DMS114 treated with DMSO at 0.1 percent for 48 hours (cell line): ENCODE data around the gene ARL5B.
"Not testable (repeated sequence)": the region's sequence is repeated elsewhere in the genome, so short reads cannot be mapped to it uniquely, and the experiment has no call there.

Experiments used
- DNase-seq: peaks from one replicate; lab custom pipeline; 2025; ENCODE audit not compliant: unreplicated experiment; lab: John Stamatoyannopoulos, UW

Gene ARL5B, protein sequence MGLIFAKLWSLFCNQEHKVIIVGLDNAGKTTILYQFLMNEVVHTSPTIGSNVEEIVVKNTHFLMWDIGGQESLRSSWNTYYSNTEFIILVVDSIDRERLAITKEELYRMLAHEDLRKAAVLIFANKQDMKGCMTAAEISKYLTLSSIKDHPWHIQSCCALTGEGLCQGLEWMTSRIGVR

DNA sequence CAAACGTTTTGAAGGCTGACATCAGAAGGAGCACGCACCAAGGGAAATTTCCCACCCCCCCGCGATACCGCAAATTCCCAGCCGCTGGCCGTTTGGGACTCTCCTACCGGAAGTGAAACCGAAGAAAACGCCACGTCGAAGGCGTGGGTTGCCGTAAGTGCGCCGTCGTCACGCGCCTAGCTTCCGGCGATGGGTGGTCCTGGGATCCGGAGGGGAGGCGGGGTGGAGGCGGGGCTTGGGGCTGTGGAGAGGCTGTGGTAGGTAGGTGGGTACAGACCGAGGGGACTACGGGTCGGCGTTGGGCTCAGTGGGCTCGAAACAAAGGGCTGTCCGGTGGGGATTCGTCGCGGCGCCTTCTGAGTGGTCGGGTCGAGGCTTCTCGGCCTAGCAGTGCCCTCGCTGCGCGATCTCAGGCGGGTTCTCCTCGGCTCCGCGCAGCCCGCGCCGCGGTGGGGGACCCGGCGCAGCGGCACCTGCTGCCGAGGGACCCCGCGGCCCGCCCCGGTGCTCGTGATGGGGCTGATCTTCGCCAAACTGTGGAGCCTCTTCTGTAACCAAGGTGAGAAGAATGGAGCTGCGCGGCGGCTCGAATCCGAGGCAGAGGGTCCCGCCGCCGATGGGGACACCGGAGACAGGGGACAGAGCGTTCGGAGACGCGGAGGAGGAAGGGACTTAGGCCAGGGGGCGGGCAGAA, at the start of gene ARL5B:
TSS of gene ARL5B (plus strand) at position 307 of the 694 bp plus-strand sequence. CDS start at position 514, 207 bp downstream.
- DNase-seq, result peak; percentile 91

DNA sequence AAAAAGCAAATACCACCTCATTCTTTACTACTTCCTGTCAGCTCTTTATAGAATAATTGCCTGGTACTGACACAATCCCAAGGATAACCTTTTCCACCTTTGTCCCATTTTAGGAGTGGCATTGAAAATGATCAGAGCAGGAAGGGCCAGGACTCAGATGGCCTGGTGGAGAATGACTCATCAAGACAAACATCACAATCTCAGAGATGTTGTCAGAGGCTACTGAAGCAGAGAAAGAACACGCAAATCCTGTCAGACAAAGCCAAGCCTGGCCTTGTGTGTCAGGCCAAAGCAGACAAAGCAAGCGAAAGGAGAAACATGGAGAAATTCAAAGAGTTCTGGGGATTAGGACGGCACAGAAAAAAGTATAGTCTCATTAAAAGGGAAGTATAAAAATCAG, 48.7 kb upstream of the ARL5B start:
- DNase-seq, result no peak

DNA sequence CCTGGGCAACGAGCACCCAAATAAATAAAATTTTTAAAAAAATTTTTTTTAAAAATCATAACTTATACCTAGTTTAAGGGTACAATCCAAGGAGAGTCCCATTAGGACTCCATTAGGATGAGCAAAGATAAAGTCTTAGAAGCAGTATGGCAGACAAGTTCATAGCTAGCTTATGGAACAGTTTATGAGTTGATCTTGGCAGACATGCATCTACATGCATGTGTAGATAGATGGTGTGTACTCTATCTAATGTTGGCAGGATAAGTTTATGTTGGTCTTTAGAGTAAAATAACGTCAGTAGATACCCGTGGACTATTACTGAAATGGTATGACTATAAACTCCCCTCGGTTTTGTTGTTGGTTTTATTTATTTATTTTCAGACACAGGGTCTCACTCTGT, 48.1 kb upstream of the ARL5B start:
- no peak for DNase-seq

DNA sequence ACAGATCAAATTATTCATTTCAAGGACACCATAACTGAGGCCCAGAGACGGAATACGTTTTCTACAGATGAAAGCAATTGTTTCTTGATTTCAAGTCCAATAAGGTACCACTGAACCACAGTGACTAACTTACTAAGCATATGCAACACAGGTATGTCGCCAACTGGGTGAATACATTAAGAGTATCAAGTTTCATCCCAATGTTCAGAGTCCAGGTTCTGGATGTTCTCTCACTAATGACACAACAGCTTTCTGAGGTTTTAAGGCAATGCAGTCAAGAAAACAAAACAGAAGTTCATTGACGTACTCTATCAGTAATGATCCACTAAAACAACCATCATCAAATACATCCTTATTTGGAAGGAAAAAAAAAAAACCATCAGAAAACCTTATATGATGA, 43.6 kb upstream of the ARL5B start:
- DNase-seq, result no peak

DNA sequence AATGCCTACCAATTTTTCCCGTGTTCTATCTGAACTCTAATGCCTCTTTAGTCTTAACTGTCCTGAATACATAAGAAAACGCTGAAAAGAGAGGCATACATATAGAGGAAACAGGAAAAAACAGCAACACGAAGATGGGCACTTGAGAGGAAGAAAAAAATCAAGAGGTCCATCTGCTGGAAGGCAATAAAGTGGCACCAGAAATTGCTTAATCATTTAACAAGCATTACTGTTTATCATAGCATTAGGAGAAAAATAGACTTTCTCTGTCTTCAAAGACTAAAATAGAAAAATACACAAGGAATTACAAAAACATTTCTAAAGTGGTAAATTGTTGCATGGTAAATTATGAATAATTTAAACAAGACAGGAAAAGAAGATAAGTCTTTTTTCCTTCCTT, 42.9 kb upstream of the ARL5B start:
- no peak for DNase-seq

DNA sequence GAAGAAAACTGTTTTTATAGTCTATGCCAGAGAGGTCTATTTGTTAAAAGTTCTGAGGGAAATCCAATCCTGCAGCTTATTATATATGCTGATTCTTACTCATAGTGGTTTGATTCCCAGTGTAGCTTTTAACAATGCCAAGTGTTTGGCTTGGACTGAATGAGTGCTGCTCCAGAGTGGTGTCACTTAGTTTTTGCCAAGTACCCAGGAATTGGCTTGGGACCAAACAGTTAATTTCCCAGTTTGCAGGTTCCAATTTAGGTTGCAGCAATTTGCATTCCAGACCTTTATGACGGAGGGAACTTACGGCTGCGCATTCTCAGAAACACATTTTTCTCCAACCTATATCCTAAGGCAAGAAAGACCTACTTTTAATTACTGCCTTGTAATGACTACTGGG, 40.2 kb upstream of the ARL5B start:
- no peak for DNase-seq

DNA sequence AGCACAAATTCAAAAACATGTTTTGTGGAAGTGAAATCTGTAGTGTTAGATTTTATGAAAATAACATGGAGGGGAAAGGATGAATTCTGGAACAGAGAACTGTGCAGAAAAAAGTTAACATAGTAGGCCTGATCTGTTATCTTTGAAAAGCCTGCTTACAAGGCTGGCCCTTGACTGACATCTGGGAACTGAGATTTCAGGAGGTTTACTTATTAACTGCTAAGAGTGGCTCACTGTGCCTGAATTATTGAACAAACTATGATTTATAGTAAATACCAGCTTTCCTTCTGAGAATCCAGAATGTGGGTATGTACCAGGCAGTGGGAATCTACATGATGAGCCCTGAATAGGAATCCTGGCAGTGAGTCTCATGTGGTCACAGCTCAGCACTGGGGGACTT, 38.4 kb upstream of the ARL5B start:
- DNase-seq, result no peak

DNA sequence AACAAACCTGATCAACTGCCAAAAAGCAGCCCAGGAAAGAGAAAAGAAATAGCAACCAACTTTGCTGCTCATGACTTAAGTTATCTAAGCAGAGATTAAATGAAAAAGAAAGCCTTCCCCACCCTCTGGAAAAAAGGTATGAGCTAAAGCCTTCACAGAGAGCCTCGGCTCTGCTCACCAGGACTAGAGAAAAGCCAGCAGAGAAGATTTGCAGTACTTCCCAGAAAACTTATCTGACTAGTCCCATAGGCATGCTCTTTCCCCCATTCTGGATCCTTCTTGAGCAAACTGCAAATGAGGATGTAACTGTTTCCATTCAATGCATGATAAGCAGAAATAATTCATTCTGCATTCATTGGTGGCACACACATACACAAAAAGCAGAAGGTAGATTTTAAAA, 35.6 kb upstream of the ARL5B start:
- not testable (repeated sequence) for DNase-seq

DNA sequence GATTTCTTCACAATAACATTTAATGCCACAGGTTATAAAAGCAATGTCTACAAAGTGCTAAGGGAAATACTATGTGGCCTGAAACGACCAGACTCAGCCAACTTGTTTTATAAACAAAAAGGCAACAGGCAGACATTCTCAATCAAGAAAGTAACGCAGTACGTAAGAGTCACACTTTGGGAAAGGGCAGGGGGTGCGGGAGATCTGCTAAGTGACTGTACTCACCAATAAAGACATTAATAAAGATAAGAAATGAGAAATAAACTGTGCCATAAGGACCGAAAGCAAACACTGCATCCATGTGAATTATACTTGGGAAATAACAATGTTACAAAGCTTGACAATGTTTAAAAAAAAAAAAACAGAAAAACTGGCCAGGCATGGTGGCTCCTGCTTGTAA, 33.3 kb upstream of the ARL5B start:
- no peak for DNase-seq

DNA sequence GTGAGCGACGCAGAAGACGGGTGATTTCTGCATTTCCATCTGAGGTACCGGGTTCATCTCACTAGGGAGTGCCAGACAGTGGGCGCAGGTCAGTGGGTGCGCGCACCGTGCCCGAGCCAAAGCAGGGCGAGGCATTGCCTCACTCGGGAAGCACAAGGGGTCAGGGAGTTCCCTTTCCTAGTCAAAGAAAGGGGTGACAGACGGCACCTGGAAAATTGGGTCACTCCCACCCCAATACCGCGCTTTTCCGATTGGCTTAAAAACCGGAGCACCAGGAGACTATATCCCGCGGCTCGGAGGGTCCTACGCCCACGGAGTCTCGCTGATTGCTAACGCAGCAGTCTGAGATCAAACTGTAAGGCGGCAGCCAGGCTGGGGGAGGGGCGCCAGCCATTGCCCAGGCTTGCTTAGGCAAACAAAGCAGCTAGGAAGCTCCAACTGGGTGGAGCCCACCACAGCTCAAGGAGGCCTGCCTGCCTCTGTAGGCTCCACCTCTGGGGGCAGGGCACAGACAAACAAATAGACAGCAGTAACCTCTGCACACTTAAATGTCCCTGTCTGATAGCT, 31.7 kb upstream of the ARL5B start:
- not testable (repeated sequence) for DNase-seq

DNA sequence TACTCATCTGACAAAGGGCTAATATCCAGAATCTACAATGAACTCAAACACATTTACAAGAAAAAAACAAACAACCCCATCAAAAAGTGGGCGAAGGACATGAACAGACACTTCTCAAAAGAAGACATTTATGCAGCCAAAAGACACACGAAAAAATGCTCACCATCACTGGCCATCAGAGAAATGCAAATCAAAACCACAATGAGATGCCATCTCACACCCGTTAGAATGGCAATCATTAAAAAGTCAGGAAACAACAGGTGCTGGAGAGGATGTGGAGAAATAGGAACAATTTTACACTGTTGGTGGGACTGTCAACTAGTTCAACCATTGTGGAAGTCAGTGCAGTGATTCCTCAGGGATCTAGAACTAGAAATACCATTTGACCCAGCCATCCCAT, 26.7 kb upstream of the ARL5B start:
- DNase-seq, result not testable (repeated sequence)

DNA sequence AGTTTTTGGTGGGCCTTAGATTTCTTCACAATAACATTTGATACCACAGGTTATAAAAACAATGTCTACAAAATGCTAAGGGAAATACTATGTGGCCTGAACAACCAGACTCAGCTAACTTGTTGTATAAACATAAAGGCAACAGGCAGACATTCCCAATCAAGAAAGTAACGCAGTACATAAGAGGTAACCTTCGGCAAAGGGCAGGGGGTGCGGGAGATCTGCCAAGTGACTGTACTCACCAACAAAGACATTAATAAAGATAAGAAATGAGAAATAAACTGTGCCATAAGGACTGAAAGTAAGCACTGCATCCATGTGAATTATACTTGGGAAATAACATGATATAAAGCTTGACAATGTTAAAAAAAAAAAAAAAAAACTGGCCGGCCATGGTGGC, 23.2 kb upstream of the ARL5B start:
- DNase-seq, result no peak

DNA sequence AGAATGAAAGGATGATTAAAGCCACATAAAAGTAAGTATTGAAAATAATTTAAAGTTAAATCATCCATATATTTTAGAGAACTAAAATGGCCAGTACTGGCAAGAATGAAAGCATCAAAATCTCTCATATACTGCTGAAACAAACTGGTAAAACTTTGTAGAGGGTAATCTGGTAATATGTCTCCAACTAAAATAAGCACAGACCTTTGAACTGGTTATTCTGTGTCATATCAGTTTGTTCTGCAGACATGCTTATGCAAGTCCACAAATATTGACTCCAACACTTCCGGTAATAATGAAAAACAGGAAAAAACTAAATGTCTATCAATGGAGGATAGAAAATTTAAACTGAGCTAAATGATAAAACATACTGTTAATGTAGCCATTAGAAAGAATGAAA, 21.8 kb upstream of the ARL5B start:
- DNase-seq, result not testable (repeated sequence)

DNA sequence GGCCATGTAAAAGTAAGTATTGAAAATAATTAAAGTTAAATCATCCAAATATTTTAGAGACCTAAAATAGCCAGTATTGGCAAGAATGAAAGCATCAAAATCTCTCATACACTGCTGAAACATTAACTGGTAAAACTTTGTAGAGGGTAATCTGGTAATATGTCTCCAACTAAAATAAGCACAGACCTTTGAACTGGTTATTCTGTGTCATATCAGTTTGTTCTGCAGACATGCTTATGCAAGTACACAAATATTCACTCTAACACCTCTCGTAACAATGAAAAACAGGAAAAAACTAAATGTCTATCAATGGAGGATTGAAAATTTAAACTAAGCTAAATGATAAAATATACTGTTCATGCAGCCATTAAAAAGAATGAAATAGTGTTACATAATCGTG, 19.5 kb upstream of the ARL5B start:
- not testable (repeated sequence) for DNase-seq

DNA sequence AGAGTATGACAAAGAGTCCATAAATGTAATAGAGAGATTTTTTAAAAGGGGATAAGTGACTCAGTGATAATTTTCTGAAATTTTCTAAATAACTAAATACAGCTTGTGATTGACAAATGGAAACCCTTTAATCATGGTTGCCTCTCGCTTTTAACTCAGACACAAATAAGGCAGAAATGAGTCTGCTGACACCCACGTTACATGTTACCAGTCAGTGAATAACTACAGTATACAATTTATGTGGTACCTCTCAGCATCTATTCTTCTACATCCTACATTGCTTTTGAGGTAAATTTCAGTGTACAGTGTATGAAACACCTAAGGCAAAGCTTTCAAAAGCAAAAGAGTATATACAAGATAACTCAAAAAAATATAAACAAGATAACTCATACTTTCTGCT, 12.1 kb upstream of the ARL5B start:
- DNase-seq, result no peak

DNA sequence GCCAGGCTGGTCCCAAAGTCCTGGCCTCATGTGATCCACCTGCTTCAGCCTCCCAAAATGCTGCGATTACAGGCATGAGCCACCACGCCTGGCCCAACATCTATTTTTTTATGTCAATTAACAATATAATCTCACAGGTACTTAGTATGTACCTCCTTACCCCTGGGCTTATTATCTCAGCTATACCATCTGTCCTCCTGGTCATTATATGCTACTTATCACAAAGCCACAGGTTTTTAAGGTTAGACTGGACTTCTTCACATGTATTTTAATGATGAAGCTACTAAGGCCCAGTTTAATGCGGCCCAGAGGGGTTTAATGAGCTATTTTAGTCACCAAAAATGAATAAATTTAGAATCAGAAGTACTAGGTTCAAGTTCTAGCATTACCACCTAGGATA, 11.3 kb upstream of the ARL5B start:
- no peak for DNase-seq

DNA sequence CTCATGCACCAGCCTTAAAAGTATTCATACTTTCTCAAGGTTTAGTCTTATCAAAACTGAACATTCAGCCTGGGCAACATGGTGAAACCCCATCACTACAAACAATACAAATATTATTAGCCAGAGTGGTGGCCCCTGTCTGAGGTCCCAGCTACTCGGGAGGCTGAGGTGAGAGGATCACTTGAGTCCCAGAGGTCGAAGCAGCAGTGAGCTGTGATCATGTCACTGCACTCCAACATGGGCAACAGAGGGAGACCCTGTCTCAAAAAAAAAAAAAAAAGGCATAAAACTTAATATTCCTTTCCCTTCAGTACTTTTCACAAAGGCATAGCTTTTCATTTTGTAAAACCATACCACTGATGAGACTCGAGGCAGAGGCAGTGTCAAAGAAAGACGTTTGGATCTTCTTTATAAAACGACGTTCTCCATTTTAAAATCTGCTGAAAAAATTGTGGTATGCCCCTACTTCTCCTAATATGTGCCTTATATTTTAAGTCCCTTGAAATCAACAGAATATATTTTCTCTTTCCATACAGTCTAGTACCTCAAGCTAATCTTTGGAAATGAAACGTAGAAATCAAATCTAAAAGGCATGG, 9.8 kb upstream of the ARL5B start:
- DNase-seq, result no peak

DNA sequence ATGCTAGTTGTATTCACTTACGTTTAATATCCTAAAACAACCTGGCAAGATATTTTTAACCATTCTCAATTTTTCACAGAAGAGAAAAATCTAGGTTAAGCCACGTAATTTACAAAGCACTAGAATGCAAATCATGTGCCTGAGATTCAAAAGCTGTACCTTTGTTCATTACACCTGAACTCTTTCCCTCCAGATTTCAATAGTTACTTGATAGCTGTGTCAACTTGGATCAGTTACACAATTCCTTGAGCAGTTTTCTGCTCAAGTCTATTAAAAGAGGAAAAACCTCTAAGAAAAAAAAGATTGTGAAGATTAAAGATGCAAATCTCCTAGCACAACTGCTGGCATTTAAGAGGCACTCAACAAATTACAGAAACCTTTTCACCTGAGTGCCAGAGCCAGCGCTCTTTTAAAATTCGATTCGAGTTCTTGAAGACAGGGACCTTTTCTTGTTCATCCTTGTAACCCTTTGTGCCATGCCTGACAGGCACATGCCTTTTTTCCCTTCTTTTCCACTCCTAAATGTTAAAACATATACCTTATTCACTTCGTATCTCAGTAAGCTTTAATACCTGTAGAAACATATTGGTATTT, 8.7 kb upstream of the ARL5B start:
- DNase-seq, result no peak

DNA sequence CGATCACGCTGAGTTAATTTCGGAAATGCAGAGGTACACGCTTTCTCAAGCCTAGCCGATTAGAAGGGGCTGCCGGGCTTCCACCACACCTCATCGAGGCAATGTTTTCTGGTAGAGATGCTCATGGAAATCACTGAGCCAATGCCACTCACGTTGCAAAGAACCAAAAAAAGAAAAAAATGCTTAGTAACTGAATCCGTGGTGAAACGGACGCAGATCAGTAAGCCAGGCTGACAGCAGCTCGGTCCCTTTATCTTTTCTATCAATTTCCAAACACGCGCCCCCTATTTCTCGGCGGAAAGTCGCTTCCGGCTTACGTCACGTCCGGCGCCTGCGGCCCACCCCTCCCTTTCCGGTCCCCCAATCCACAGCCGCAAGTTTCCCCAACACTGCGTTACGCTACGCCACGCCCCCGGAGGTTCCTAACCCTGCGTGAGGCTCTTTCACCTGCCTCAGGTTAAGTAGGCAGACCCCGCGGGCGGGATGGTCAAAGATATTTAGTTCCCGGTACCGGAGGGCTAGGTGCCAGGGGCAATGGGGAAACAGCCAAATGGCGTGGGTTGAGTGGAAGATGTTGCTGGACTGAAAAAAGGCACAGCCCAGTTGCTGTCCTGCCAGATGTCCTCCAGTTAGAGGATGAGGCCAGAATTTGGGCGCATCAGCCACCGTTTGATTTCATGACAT, 7.8 kb upstream of the ARL5B start, which contains the start of gene NSUN6:
TSS of gene NSUN6 (minus strand) at position 264 of the 684 bp plus-strand sequence. CDS start 384 bp downstream, outside the sequence.
- peak; percentile 82 for DNase-seq

DNA sequence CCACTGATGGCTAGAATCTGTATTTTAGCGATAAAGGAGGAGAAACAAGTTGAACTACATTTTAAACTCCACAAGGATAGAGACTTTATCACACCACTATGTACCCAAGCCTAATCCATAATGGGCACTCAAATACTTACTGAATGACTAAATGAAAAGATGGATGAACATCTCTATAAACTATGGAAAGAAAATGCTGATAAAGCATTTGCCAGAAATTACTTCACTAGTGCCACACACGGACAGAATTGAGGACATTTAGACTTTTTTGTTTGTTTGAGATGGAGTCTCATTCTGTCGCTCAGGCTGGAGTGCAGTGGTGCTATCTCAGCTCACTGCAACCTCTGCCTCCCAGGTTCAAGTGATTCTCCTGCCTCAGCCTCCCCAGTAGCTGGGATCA, 6.1 kb upstream of the ARL5B start:
- DNase-seq, result no peak

DNA sequence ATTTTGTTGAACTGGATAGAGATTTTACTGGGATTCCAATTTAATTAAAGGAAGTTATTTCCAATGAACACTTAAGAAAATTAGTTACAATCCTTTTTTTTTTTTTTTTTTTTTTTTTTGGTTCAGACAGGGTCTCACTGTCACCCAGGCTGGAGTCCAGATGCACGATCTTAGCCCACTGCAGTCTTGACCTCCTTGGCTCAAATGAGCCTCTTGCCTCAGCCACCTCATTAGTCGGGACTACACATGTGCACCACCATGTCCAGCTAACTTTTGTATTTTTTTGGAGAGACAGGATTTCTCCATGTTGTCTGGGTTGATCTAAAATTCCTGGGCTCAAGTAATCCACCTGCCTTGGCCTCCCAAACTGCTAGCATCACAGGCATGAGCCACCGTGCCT, 2.5 kb upstream of the ARL5B start:
- no peak for DNase-seq
